Fibroblast of mammary gland (primary cell): ENCODE results near the gene FAM131B.

ENCODE experiments used
- DNase-seq: peaks from one replicate; pipeline ENCODE4 v3.0.0-alpha.2; 2010; ENCODE audit warnings: low read depth
- H3K4me3 ChIP-seq: 2 replicates; pipeline ENCODE4 v1.5.1; 2011; ENCODE audit warnings: low read depth, mild to moderate bottlenecking, low read length, moderate library complexity; ENCODE audit not compliant: control insufficient read depth
- CTCF ChIP-seq: conservative IDR thresholded peaks from 2 replicates; pipeline ENCODE4 v1.5.1; 2011; ENCODE audit warnings: low read depth, low read length, inconsistent platforms; ENCODE audit not compliant: control insufficient read depth, insufficient read depth

Gene FAM131B

GRCh38 chr7:143398616-143399015 is 36.1 kb upstream of the FAM131B start:
- H3K4me3 ChIP-seq, result no peak overlapping the region
- TF ChIP-seq CTCF, result no peak
- DNase-seq, result no peak

- DNase-seq, result no peak
- H3K4me3 ChIP-seq, result no peak overlapping the region
- no peak for TF ChIP-seq CTCF
These were observed 35.4 kb upstream of the FAM131B start for GRCh38 chr7:143397710-143398530.

- H3K4me3 ChIP-seq, result no peak overlapping the region
- DNase-seq, result no peak
- no peak for TF ChIP-seq CTCF
These were observed 34.4 kb upstream of the FAM131B start for GRCh38 chr7:143396625-143397556.

- H3K4me3 ChIP-seq, result no peak overlapping the region
- DNase-seq, result no peak
- TF ChIP-seq CTCF, result no peak
These were observed 33.7 kb upstream of the FAM131B start for GRCh38 chr7:143396182-143396581.

GRCh38 chr7:143395187-143396149 is 33.0 kb upstream of the FAM131B start:
- H3K4me3 ChIP-seq, result no peak overlapping the region
- DNase-seq, result peak; percentile 45
- peak; percentile 28 for TF ChIP-seq CTCF

GRCh38 chr7:143394777-143395176 is 32.3 kb upstream of the FAM131B start:
- no peak for DNase-seq
- no peak for TF ChIP-seq CTCF

More at GRCh38 chr7:143394777-143395176, 32.3 kb upstream of the FAM131B start:
- H3K4me3 ChIP-seq, result no peak overlapping the region
